GM12872 (cell line): Measurements from ENCODE around the gene CHD1L.

Experiments
- TF ChIP-seq, protein P1 (sequence below): IDR thresholded peaks from 3 replicates; pipeline ENCODE4 v1.5.1; 2011; ENCODE audit warnings: low read depth, mild to moderate bottlenecking, low read length, moderate library complexity; ENCODE audit not compliant: insufficient read depth

Gene CHD1L

DNA sequence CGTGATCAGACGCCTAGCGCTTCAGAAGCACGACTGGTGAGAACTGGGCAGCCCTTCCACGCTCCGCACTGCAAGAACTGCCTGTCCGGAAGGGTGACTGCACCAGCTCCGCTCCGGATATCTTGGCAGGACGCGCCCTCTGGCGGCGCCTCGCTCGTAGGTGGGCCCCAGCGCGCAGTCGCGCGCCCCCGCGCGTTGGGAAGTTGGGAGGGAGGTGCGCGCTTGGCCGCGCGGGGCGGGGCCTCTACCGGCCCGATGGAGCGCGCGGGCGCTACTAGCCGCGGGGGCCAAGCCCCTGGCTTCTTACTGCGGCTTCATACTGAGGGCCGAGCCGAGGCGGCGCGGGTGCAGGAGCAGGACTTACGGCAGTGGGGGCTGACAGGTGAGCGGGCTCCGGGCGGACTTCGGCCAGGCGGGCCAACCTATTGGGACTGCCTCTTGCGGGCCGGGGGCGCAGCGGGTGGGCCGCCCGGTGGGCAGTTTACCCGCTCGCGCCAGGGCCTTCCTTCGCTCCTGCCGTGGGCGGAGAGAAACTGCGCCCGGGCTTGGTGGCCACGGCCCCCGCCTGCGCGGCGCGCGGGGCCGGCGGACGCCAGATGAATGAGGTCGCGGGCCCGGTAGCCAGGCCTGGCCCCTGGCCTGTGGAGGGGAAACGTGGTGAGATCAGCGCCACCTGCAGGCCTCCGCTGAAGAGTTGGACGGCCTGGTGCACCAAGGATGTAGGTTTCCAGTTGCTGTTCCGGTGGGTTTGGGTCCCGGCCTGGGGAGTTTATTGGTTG lies at the start of gene CHD1L:
TSS of gene CHD1L (plus strand) at position 236 of the 779 bp plus-strand sequence. CDS start at position 256, 20 bp downstream.
- TF ChIP-seq, protein P1, sequence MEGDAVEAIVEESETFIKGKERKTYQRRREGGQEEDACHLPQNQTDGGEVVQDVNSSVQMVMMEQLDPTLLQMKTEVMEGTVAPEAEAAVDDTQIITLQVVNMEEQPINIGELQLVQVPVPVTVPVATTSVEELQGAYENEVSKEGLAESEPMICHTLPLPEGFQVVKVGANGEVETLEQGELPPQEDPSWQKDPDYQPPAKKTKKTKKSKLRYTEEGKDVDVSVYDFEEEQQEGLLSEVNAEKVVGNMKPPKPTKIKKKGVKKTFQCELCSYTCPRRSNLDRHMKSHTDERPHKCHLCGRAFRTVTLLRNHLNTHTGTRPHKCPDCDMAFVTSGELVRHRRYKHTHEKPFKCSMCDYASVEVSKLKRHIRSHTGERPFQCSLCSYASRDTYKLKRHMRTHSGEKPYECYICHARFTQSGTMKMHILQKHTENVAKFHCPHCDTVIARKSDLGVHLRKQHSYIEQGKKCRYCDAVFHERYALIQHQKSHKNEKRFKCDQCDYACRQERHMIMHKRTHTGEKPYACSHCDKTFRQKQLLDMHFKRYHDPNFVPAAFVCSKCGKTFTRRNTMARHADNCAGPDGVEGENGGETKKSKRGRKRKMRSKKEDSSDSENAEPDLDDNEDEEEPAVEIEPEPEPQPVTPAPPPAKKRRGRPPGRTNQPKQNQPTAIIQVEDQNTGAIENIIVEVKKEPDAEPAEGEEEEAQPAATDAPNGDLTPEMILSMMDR, result peak; percentile 97

DNA sequence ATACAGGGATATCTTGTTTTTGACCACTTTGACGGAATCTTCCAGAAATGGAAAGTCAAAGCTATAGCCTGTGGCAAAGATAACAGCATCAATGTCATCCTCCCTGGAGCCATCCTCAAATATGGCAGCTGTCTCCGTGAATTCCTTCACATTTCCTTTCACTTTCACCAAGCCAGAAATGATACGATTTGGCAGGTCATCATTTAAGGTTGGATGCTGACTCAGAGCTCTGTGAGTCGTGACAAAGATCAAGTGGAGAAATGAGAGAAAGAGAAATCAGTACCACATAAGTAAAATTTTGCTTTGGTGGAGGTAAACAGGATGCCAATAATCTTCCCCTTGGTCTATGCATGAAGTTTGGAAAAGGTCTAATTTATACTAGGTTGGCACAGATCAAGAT lies 41.2 kb upstream of the CHD1L start:
- TF ChIP-seq, protein P1, result no peak

DNA sequence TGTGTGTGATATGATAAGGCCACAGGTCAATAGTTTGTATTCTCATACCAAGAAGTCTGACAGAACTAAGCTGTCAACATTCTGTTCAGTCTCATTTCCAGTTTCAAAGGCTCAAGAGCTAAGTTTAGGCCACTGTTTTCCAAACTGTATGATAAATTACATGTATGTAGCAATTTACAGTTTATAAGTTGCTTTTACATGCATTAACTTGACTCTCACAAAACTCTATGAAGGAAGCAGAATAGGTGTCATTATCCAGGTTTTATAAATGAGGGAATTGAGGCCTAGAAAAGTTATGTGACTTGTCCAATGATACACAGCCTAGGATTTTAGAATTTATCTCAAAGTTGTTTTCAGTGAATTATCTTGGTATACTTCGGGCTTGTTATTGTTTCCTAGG lies 40.7 kb upstream of the CHD1L start:
- TF ChIP-seq, protein P1, result no peak

DNA sequence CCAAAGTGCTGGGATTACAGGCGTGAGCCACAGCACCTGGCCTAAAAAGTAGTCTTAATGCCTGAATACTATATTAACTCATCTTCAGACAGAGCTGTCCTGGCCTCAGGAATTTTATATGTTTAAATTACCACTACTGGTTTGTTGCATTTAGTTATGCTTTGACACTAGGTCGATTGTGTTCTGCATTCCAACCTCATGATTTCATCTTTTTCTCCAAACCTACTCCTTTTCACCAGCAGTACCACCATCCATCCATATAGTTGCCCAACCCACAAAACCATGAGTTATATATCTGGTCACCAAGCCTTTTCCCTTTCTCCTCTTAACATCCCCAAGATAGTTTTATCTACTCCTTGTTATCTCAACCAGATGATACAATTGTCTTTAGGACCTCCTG lies 39.9 kb upstream of the CHD1L start:
- TF ChIP-seq, protein P1, result no peak

DNA sequence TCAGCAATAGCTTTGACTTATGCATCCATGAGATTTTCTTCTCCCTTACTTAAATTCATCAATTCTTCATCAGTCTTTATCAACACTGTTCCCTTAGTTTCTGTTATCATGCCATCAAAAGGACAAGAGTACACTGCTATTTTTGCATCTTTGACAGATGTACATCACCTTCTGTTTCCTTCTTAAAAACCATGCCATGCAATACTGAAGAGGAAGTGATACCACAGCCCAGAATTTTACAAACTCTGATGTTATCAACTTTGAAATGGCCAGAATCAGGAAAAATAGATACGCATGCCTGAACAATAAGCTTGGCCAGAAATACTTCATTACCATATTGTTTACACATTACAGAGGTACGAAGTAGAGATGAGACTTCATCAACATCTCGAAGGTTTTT lies 38.4 kb upstream of the CHD1L start:
- TF ChIP-seq, protein P1, result no peak

DNA sequence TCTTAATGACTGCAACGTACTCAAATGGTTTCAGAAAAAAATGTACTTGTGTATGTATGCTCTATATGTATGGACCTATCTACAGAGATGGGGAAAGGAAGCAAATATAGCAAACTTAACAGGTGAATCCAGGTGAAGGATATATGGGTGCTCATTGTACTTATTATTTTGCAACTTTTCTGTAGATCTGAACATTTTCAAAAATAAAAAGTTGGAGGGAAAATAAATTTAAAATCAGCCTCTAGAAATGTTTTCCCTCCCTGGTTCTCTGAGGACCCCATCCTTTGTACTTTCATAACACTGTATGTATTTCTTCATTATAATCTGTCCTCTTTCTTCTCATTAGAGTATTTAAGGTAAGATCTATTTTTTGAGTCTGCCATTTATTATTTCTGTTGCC lies 35.3 kb upstream of the CHD1L start:
- TF ChIP-seq, protein P1, result no peak

DNA sequence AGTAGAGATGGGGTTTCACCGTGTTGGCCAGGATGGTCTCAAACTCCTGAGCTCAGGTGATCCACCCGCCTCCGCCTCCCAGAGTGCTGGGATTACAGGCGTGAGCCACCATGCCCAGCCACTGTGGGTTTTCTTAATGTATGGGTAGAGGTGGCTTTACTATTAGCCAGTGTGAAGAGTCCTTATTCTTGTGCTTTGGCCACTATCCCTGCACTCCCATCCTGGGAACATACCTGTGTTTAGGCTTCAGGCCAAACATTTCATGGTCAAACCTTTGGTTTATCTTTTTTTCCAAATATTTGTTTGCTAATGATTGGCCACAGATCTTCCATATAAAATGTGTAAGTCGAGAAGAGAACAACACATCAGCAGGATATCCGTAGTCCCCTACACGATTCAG lies 33.9 kb upstream of the CHD1L start:
- TF ChIP-seq, protein P1, result no peak
